SK-N-SH treated with all-trans-retinoic acid at 6 μM for 48 hours (cell line): Measurements from ENCODE around the gene OSBPL5.

Source experiments
- ATAC-seq: fragments of 200-7000 bp; cut with Tn5 transposase; 3 replicates; pipeline ENCODE4 v1.9.1; 2020; ENCODE audit warnings: mild to moderate bottlenecking, moderate library complexity
- ARNTL ChIP-seq: fragments of 450-650 bp; formaldehyde crosslinking; IDR thresholded peaks from 2 replicates; pipeline ENCODE4 v1.5.0; 2020; ENCODE audit warnings: low read depth, mild to moderate bottlenecking, moderate library complexity, borderline replicate concordance
- BACH2 ChIP-seq: fragments of 250-450 bp; sonication (Bioruptor Pico); IDR thresholded peaks from 2 replicates; pipeline ENCODE4 v1.9.0; 2021; ENCODE audit warnings: mild to moderate bottlenecking, borderline replicate concordance
- CSDC2 ChIP-seq: fragments of 250-450 bp; sonication (Bioruptor Pico); IDR thresholded peaks from 2 replicates; pipeline ENCODE4 v1.5.0; 2020; ENCODE audit warnings: mild to moderate bottlenecking, moderate library complexity
- ESRRG ChIP-seq: fragments of 250-450 bp; sonication (Bioruptor Pico); IDR thresholded peaks from 2 replicates; pipeline ENCODE4 v1.6.1; 2021; ENCODE audit warnings: mild to moderate bottlenecking
- GLIS3 ChIP-seq: fragments of 250-450 bp; sonication (Bioruptor Pico); IDR thresholded peaks from 2 replicates; pipeline ENCODE4 v1.5.0; 2020; ENCODE audit warnings: mild to moderate bottlenecking, moderate library complexity
- OSR1 ChIP-seq: fragments of 250-450 bp; sonication (Bioruptor Pico); IDR thresholded peaks from 2 replicates; pipeline ENCODE4 v1.8.0; 2022; ENCODE audit warnings: moderate library complexity, mild to moderate bottlenecking, inconsistent platforms
- PPARA ChIP-seq: fragments of 250-450 bp; sonication (Bioruptor Pico); IDR thresholded peaks from 2 replicates; pipeline ENCODE4 v1.5.0; 2020; ENCODE audit warnings: mild to moderate bottlenecking, borderline replicate concordance
- SNAI2 ChIP-seq: fragments of 250-450 bp; sonication (Bioruptor Pico); IDR thresholded peaks from 2 replicates; pipeline ENCODE4 v1.5.0; 2020; ENCODE audit warnings: mild to moderate bottlenecking, moderate library complexity
- TCF4 ChIP-seq: fragments of 250-450 bp; sonication (Bioruptor Pico); IDR thresholded peaks from 2 replicates; pipeline ENCODE4 v1.8.0; 2021; ENCODE audit warnings: mild to moderate bottlenecking, moderate library complexity, borderline replicate concordance
- TOX ChIP-seq: fragments of 250-450 bp; sonication (Bioruptor Pico); IDR thresholded peaks from 2 replicates; pipeline ENCODE4 v1.8.0; 2021; ENCODE audit warnings: mild to moderate bottlenecking, moderate library complexity, borderline replicate concordance
- ZFP3 ChIP-seq: fragments of 250-450 bp; sonication (Bioruptor Pico); IDR thresholded peaks from 2 replicates; pipeline ENCODE4 v1.5.0; 2020; ENCODE audit warnings: mild to moderate bottlenecking, moderate library complexity
- ZFP30 ChIP-seq: fragments of 450-650 bp; formaldehyde crosslinking; IDR thresholded peaks from 2 replicates; pipeline ENCODE4 v1.5.0; 2022; ENCODE audit warnings: mild to moderate bottlenecking, moderate library complexity
- ZNF565 ChIP-seq: fragments of 450-650 bp; formaldehyde crosslinking; conservative IDR thresholded peaks from 2 replicates; pipeline ENCODE4 v1.5.0; 2020; ENCODE audit warnings: low read depth, mild to moderate bottlenecking, moderate library complexity
- ZNF70 ChIP-seq: fragments of 450-650 bp; formaldehyde crosslinking; IDR thresholded peaks from 2 replicates; pipeline ENCODE4 v1.5.0; 2020; ENCODE audit warnings: mild to moderate bottlenecking, moderate library complexity
- ZNF8 ChIP-seq: fragments of 450-650 bp; formaldehyde crosslinking; IDR thresholded peaks from 2 replicates; pipeline ENCODE4 v1.5.0; 2020; ENCODE audit warnings: mild to moderate bottlenecking, moderate library complexity
- TF ChIP-seq, protein P1 (sequence below): fragments of 250-450 bp; sonication (Bioruptor Pico); IDR thresholded peaks from 2 replicates; pipeline ENCODE4 v1.5.1; 2020; ENCODE audit warnings: low read depth, mild to moderate bottlenecking, moderate library complexity
- TF ChIP-seq, protein P2 (sequence below): fragments of 250-450 bp; sonication (Bioruptor Pico); IDR thresholded peaks from 2 replicates; pipeline ENCODE4 v1.8.0; 2020; ENCODE audit warnings: mild to moderate bottlenecking, moderate library complexity, borderline replicate concordance
- TF ChIP-seq, protein P3 (sequence below): fragments of 250-450 bp; sonication (Bioruptor Pico); IDR thresholded peaks from 2 replicates; pipeline ENCODE4 v1.8.0; 2021; ENCODE audit warnings: low read depth, mild to moderate bottlenecking, moderate library complexity, borderline replicate concordance
- TF ChIP-seq, protein P4 (sequence below): fragments of 250-450 bp; sonication (Bioruptor Pico); IDR thresholded peaks from 2 replicates; pipeline ENCODE4 v1.5.0; 2020; ENCODE audit warnings: mild to moderate bottlenecking, moderate library complexity
- TF ChIP-seq, protein P5 (sequence below): fragments of 250-450 bp; sonication (Bioruptor Pico); IDR thresholded peaks from 2 replicates; pipeline ENCODE4 v1.5.1; 2021; ENCODE audit warnings: mild to moderate bottlenecking, moderate library complexity

OSBPL5 gene

DNA sequence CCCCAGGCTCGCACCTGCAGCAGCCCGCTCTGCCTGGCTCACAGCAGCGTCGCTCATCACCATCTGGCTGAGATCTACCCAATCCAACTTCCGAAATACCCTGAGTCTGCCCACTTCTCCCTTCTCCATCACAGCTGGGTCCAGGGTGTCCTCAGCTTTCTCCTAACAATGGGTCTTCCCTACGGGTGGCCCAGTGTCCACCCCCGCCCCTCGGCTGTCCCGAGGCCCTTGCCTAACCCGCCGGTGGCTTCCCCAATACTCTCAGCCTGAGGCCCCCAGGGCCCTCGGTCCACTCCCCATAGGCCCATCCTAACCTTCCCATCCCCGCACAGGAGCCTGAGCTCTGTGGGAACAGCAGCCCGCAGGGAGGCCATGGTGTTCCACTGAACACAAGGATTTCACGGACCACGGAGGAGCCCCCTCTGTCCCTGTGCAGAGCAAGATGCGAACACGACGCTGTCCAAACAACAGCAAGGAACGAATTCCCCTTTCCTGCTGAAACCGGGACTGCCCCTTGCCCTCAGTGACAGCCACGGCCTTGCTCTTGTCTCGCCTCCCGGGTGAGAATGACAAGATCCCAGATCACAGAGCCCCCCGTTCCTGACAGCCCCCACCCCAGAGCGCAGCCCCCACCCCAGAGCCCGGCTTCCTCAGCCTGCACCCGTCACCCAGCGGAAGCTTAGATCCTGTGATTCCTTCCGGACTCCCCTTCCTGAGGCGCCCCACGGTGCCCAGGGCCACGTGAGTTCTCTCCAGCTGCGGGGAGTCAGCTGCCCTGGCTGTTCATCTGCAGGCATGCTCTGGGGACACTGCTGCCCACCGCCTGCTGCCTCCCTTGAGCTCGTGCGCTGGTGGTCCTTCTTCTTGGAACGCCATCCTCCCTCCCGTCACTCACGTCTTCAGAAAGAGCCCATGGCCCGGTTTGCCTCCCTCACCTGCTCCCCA lies 59.0 kb downstream of the OSBPL5 start (continued):
- TF ChIP-seq, protein P1, sequence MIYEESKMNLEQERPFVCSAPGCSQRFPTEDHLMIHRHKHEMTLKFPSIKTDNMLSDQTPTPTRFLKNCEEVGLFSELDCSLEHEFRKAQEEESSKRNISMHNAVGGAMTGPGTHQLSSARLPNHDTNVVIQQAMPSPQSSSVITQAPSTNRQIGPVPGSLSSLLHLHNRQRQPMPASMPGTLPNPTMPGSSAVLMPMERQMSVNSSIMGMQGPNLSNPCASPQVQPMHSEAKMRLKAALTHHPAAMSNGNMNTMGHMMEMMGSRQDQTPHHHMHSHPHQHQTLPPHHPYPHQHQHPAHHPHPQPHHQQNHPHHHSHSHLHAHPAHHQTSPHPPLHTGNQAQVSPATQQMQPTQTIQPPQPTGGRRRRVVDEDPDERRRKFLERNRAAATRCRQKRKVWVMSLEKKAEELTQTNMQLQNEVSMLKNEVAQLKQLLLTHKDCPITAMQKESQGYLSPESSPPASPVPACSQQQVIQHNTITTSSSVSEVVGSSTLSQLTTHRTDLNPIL (CRISPR knock-in tag) = no peak
- no peak for TF ChIP-seq OSR1 (CRISPR knock-in tag)
- TF ChIP-seq ARNTL = no peak
- TF ChIP-seq SNAI2 = no peak
- TF ChIP-seq, all 23 proteins: peak for 0

DNA sequence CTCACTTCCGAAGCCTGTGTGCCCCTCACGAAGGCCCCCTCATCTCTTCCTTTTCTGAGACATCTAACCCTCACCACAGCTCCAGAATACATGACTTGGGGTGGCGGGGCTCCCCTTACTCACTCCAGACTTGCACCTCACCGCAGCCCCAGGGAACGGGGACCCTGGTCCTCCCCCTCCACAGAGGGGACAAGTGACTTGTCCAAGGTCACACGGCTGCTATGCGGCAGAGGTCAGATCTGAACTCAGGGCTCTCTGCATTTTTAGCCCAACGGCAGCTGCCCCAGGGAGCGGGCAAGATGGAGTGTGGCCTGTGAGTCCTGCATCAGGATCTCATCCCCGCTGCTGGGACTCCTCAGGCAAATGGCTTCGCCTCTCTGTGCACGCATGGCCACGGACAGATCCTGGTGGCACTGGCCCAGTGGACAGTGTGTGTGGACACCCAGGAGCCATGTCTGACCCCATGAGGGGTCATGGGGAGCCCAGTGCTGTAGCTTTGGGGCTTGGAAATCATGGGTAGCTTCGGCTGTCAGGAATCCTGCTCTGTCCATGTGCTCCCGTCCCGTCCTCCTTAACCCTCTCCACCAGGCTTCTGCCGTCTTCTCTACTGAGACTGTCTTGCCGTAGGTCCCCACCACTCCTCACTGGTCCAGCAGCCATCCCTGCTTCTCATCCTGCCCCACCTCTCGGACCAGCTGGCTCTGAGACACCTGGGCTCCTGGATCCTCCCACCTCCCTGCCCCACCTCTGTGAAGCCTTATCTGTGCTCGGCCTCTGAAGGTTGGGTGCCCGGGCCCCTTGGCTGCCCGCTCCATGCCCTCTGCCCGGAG lies 59.9 kb downstream of the OSBPL5 start:
- TF ChIP-seq PPARA (CRISPR knock-in tag) (no peak), ZNF565 (CRISPR knock-in tag) (no peak), BACH2 (no peak), GLIS3 (no peak), ZFP3 (CRISPR knock-in tag) (no peak), SNAI2 (no peak), TOX (CRISPR knock-in tag) (no peak), ZNF70 (no peak), TCF4 (CRISPR knock-in tag) (no peak), ESRRG (no peak), ZFP30 (CRISPR knock-in tag) (no peak)
- TF ChIP-seq, protein P2, sequence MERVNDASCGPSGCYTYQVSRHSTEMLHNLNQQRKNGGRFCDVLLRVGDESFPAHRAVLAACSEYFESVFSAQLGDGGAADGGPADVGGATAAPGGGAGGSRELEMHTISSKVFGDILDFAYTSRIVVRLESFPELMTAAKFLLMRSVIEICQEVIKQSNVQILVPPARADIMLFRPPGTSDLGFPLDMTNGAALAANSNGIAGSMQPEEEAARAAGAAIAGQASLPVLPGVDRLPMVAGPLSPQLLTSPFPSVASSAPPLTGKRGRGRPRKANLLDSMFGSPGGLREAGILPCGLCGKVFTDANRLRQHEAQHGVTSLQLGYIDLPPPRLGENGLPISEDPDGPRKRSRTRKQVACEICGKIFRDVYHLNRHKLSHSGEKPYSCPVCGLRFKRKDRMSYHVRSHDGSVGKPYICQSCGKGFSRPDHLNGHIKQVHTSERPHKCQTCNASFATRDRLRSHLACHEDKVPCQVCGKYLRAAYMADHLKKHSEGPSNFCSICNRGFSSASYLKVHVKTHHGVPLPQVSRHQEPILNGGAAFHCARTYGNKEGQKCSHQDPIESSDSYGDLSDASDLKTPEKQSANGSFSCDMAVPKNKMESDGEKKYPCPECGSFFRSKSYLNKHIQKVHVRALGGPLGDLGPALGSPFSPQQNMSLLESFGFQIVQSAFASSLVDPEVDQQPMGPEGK (CRISPR knock-in tag) = no peak
- TF ChIP-seq, protein P1 (CRISPR knock-in tag) = no peak
- TF ChIP-seq, protein P3, sequence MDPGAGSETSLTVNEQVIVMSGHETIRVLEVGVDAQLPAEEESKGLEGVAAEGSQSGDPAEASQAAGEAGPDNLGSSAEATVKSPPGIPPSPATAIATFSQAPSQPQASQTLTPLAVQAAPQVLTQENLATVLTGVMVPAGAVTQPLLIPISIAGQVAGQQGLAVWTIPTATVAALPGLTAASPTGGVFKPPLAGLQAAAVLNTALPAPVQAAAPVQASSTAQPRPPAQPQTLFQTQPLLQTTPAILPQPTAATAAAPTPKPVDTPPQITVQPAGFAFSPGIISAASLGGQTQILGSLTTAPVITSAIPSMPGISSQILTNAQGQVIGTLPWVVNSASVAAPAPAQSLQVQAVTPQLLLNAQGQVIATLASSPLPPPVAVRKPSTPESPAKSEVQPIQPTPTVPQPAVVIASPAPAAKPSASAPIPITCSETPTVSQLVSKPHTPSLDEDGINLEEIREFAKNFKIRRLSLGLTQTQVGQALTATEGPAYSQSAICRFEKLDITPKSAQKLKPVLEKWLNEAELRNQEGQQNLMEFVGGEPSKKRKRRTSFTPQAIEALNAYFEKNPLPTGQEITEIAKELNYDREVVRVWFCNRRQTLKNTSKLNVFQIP (CRISPR knock-in tag) = no peak
- TF ChIP-seq, protein P4, sequence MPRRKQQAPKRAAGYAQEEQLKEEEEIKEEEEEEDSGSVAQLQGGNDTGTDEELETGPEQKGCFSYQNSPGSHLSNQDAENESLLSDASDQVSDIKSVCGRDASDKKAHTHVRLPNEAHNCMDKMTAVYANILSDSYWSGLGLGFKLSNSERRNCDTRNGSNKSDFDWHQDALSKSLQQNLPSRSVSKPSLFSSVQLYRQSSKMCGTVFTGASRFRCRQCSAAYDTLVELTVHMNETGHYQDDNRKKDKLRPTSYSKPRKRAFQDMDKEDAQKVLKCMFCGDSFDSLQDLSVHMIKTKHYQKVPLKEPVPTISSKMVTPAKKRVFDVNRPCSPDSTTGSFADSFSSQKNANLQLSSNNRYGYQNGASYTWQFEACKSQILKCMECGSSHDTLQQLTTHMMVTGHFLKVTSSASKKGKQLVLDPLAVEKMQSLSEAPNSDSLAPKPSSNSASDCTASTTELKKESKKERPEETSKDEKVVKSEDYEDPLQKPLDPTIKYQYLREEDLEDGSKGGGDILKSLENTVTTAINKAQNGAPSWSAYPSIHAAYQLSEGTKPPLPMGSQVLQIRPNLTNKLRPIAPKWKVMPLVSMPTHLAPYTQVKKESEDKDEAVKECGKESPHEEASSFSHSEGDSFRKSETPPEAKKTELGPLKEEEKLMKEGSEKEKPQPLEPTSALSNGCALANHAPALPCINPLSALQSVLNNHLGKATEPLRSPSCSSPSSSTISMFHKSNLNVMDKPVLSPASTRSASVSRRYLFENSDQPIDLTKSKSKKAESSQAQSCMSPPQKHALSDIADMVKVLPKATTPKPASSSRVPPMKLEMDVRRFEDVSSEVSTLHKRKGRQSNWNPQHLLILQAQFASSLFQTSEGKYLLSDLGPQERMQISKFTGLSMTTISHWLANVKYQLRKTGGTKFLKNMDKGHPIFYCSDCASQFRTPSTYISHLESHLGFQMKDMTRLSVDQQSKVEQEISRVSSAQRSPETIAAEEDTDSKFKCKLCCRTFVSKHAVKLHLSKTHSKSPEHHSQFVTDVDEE (CRISPR knock-in tag) = no peak
- ATAC-seq = no peak

DNA sequence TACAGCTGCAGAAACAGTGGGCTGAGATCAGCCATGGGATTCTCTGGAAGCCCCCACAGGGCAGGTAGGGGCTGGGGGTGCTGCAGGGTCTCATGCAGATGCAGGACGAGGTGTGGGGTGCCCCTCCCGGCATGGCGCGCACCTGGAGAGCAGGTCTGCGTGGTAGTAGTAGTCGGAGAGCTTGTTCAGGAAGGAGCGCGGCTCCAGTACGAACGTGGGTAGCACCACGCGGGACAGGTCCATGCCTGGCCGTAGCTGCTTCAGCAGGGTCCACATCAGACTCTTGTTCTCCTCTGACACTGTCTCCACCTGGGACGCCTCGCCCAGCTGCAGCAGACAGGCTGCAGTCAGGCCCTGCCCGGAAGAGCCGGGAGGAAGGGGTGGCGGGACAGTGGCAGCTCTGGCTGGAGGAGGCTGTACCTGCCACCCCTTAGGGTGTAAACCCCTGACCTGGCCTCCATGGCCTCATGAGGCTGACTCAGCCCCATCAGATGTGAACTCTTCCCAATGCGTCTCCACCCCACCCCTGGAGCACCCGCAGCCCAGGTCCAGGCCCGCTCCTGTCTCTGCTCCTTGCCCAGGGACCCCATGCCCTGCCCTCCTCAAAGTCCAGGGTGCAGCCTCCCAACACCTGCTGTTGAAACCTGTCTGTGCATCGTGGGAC lies 60.9 kb downstream of the OSBPL5 start:
- no peak for TF ChIP-seq OSR1 (CRISPR knock-in tag)
- no peak for TF ChIP-seq CSDC2 (CRISPR knock-in tag)
- TF ChIP-seq, protein P5, sequence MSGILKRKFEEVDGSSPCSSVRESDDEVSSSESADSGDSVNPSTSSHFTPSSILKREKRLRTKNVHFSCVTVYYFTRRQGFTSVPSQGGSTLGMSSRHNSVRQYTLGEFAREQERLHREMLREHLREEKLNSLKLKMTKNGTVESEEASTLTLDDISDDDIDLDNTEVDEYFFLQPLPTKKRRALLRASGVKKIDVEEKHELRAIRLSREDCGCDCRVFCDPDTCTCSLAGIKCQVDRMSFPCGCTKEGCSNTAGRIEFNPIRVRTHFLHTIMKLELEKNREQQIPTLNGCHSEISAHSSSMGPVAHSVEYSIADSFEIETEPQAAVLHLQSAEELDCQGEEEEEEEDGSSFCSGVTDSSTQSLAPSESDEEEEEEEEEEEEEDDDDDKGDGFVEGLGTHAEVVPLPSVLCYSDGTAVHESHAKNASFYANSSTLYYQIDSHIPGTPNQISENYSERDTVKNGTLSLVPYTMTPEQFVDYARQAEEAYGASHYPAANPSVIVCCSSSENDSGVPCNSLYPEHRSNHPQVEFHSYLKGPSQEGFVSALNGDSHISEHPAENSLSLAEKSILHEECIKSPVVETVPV = no peak
- TF ChIP-seq ZNF8 (CRISPR knock-in tag) = no peak
- TF ChIP-seq, protein P1 (CRISPR knock-in tag) = no peak
- no peak for TF ChIP-seq PPARA (CRISPR knock-in tag)
- no peak for TF ChIP-seq ZNF70
- no peak for ATAC-seq
